TTC549 (cell line): ENCODE data around the gene BHMT2.

ENCODE experiments used
- FAIRE-seq: peaks from 2 replicates; lab custom pipeline; 2012; peaks lifted over from hg19 to GRCh38; lab: Jason Lieb, UNC

BHMT2 gene, protein sequence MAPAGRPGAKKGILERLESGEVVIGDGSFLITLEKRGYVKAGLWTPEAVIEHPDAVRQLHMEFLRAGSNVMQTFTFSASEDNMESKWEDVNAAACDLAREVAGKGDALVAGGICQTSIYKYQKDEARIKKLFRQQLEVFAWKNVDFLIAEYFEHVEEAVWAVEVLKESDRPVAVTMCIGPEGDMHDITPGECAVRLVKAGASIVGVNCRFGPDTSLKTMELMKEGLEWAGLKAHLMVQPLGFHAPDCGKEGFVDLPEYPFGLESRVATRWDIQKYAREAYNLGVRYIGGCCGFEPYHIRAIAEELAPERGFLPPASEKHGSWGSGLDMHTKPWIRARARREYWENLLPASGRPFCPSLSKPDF

DNA sequence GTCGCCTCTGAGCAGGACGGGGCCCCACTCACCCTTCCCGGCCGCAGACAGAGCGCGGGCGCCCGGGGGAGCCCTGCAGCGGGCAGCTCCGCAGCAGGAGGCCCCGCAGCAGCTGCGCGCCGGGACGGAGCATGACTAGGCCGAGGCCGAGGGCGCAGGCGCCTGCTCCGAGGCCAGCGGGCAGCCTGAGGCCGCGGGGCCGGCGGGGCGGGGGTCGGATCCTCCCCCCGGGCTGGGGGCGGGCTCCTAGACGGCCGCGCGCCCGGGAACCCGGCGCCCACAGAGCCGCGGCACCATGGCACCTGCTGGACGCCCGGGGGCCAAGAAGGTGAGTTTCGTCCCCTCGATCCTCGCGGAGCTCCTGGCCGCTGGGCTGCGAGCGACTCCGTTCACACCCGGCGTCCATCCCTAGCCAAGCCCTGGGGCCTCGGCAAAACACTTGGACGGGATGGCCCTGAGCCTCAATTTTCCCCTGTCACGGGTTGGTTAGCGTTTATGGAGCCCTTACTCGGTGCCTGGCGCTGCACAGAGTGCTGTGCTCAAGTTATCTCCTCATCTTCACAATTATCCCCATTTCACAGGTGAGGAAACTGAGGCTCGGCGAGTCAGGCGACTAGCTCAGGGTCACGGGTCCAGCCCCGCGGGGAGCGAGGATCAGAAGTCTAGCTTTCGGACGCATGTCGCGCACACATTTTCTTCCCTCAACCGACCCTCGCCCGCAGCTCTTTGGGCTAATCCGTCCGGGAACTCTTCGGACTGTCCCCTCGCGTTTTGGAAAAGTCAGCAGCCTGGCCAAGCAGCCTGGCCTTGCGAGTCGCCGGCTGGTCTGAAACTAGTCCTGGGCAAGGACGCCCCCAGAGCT, at the start of gene BHMT2, which contains the start of gene DMGDH:
Gene BHMT2, plus strand, starts transcription at position 280 of the 862 bp plus-strand sequence. Its CDS starts 16 bp downstream, at position 296.
Gene DMGDH, minus strand, starts transcription at position 187 of the 862 bp plus-strand sequence. Its CDS starts 54 bp downstream, at position 133.
- FAIRE-seq, result no peak

DNA sequence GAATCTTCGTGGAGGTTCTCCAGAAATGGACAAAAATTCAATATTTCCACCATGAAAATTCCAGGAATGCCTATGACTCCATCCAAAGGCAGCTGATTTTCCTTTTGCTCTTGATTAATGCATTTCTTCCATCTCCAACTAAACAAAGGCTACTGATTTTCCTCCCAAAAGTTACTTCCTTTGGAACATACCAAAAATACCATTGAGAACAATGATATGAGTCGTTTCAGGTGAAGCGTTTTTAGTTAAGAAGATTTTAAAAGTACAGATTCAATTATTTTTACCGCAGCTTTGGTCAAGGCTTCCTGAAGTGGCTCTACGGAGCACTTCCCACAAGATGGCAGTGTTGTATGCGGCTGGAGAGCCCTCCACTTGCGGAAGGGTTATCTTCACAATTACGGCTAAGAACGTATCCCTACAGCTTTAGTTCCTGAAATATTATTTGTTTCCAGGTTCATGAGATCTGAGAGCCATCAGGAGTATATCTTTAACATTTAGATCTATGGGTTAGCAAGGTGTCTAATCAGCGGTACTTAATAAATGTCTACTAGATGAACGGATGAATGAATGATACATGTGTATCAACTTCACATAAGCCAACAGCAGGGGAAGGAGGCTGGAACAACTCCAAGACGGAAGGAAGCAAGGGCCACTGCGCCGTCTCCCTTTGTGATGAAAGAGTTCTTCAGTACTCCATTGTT, 48.6 kb upstream of the BHMT2 start:
- peak; percentile 75 for FAIRE-seq

DNA sequence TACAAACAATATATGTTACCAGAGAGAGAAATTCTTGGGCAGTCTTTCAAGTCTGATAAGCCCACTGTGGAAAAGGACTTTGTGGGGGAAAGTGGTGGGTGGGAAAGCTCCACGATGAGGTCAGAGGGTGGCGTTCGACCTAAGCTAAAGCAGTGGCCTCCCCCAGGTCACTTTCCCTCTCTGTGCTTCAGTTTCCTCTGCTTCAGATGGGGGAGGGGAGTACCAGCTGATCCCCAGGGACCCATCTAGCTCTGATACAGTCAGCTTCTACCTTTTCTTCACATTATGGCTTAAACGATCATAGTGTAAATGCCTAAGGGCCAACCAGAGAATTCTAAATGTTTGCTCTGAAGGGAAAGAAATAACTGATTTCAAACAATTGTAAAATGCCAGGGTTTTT, 47.8 kb upstream of the BHMT2 start:
- FAIRE-seq, result no peak

DNA sequence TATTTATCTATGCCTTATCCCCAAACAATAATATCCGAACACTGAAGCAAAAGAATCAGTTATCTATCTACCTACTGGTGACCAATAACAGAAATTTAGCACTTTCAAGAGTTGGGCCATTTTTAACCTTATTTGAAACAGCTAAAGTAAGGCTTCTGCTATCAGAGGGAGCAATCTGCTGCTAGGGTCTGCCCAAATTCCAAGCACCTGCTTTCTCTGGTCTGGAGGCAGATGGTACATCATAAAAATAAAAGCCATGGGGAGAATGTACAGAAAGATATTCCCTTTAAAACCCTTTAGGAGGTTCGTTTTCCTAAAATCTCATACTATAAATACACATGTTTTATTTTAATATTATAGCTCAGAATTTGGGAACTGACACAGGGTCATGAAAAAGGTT, 46.8 kb upstream of the BHMT2 start:
- FAIRE-seq, result no peak

DNA sequence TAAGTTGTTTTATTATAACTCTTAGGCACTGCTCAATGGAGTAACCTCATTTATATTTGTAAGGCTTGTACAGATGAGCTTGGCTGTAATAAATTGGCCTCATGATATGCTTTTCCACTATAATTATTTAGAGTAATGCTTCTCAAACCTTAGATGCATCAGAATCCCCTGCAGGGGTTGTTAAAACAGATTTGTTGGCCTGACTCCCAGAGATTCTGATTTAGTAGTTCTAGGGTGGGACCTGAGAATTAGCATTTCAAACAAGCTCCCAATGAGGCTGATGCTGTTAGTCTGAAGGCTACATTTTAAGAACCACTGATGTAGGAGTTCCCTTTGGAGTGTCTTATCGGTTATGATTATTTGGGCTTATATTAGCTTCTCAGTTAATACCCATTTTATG, 46.2 kb upstream of the BHMT2 start:
- no peak for FAIRE-seq

DNA sequence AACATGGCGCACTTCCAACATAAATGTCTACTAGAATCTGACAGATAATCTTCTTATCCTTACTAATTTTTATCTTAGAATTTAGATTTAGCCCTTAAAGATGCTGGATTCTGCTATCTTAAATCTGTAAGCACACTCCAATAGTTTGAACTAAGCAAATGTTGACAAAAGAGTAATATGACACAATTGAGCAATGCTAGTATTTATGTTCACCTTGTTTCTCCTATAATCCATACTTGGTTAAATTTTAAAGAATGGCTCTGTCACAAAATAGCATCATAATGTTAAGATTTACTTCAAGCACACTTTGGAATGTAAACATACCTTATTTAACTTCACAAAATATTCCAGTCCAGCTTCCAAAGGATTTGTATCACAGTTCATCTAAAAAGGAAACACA, 45.6 kb upstream of the BHMT2 start:
- FAIRE-seq, result no peak

DNA sequence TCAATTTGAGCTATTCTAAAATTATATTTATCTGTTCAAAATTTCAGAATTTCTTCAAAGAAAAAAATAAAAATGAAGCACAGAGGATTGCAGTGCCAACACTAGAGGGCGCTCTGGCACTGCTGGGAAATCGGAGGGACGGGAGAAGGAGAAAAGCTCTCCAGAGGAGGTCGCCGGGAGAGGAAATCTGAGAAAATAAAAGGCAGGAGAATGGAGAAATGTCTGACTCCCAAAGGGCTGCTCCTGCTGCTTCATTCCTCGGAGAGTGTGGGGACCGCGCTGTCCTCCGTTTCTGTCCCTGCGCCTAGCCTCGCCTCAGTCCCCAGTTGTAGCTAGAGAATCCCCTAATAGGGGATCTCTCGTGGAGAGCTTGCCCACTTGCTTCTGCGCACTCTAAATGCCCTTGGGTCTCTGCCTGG, 44.5 kb upstream of the BHMT2 start:
- peak; percentile 43 for FAIRE-seq

DNA sequence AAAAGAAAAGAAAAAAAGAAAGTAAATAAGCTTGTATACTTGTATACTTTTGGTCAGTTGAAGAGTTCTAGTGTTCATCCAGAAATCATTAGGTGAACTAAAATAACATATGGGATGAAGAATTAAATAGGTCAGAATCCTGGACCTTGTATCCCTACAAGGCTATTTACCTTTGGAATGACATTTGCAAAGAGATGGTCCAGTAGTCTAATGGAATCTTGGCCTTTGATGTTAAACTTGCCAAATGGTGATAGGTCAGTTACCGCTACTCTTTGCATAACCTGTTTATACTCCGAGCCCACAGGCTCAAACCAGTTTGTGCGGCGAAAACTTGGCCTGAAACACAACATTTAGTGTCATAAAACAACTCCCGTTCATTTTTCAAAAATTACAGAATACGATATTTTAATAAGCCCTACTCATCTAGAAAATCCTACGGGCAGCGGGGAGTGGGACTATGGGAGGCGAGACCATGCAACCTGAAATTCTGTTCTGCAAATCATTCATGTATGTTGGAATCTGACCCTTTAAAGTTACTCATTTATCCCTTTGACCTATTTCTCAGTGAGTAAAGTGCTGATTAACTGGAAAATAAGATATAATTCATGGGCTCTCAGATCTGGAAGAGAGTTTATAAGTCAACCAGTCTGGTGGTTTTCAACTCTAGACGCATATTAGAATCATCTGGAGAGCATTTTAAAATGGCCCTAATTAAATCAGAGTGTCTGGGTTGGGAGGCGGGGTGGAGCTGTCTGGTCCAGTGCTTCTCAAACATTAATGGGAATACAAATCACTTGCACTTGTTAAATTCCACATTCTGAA, 38.7 kb upstream of the BHMT2 start:
- no peak for FAIRE-seq

DNA sequence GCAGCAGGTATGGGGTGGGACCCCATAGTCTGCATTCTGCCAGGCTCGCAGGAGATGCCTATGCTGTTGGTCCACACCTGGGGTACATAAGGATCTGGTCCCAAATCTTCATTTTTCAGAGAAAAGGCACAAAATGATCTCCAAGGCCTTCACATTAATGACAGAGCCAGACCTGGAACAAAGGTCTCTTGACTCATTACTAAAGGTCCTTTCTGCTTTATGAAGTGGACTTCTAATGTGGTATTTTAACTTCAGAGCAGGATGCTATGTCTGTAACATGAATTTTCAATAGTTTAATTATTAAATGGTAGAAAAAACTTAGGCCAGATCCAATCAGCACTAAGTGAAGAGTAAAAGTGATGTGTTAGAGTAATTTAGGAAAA, 38.1 kb upstream of the BHMT2 start:
- no peak for FAIRE-seq

DNA sequence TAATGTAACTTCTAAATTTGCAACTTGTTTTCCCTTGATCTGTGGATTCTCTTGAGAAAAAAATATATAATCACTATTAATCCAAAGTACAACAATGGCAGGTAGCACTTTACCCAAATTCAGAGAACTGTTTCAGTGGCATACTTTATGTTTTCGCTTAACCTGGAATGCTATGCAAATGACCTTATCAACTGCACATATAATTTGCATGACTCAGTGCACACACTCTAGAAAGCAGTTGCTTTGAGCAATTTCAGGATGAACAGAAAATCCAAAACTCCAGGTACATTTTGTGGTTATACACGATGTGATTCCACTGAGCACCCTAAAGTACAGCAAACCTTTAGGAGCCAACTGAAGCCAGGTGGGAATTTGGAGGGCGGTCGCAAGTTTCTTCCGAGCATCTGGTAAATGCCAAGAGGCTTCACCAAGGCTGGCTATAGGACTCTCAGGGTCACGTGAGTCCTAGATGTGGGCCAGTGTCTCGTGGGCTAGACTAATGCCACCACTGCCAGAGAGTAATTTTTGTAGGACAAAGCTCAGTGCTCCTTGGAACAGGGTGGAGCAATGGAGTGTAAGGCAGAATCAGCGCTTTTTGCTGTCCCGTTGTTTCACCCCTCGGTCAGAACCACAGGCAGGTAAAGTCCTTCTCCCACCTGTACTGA, 37.4 kb upstream of the BHMT2 start:
- FAIRE-seq, result no peak

DNA sequence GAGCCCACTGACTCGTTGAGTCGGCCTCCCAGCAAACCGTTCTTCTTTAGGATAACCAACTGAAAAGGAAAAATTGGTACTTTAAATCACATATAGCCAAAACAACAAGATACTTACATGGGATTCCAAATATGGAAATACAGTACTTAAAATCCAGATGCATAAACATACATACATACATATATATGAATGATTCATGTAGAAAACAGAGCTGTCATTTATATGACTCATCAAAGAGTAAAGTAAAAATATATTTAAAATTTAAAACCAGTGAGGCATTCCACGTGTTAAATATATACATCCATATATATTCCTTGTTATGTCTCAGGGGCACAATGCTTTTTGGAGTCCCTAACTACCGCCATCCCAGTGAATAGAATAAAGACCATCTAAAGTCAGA, 36.8 kb upstream of the BHMT2 start:
- FAIRE-seq, result no peak

DNA sequence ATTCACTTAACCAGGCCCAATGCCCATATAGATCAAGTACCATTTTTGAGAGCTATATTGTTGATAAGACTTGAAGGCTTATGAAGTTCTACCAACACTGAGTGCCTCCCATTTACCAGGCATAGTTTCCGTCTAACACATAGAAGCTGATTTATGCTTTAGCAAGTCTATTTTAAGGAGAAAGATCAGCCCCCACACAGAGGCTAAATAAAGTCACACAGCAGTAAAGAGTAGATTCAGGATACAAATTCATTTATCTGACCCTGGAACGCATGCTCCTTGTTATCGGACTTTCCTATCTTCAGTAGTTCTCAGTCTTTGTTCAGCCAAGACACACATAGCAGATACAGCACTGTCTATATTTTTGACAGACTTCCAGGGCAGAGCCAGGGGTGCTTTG, 34.3 kb upstream of the BHMT2 start:
- no peak for FAIRE-seq

DNA sequence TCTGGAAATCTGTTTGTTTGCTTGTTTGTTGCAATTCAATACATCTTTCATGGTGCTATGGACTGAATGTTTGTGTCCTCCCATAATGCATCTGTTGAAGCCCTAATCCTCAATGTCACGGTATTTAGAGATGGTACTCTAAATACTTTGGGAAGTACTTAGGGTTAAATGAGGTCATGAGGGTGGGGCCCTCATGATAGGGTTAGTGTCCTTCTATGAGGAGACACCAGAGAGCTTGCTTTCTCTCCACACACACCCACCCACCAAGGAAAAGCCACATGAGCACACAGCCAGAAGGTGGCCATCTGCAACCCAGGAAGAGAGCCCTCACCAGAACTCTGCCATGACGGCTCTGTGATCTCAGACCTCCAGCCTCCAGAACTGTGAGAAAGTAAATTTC, 32.8 kb upstream of the BHMT2 start:
- FAIRE-seq, result no peak

DNA sequence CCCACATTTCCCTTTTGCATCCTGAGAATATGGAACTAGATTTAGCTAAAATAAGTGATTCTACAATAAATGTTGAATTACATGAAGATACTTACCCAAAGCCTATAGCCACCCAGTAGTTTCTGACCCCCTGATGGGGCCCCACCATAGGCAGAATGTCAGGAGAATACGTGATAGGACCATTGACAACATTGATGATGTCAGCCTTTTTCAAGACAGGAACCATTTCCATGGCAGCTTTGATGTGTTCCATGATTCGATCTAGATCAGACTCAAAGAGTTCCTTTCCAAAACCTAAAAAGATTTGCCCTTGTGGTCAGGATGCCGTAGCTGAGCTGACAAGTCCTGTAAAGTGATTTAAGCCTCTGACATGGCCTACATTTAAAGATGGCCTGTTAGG, 27.4 kb upstream of the BHMT2 start:
- FAIRE-seq, result no peak

DNA sequence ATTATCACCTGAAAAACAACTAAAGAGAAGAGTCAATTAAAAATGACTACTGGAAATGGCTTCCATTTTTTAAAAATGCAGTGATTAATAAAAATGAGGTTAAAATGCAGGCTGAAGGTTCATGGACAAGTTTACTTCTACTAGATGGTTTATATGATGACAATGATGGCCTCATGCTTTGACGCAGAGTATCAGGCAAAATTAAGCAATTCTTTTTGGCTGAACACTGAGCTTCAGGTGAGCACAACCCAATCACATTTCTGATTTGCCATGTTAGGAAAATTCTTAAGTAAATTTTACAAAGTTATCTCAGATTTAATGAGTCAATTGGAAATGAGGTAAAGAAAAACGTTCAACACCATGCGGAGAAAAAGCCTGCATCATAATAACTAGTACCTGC, 22.4 kb upstream of the BHMT2 start:
- FAIRE-seq, result no peak

DNA sequence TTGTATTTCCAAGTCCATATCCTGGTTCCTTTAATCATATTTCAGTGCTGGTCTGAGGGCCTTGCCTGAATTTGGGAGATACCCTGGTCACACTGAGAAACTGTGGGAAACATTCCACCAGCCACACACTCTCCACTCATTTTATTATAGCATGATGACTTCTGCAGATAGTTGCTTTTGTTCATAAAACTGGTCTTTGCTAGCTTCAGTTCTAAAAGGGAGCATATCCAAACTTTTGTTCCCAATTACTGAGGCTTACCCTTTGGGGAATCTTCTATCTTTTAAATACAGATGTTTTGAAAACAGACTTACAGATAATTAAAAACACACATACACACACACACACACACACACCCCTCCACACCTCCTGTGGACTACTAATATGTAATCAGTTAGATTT, 21.1 kb upstream of the BHMT2 start:
- FAIRE-seq, result no peak

DNA sequence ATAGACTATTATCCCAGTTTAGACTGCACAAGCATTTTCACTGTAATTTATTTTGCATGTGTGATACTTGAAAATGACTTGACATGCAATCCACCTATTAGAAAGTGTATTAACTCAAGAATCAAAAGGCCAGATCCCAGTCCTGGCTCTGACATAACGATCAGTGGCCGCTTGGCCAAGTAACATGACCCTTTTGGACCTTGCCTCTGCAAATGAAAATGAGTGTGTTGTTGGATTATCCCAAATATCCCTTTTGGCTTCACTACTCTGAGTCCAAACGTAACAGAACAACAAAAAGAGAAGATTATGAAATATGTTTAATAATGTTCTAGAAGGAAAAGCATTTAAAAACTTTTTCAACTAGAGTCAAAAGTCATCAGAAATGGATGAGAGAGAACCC, 19.1 kb upstream of the BHMT2 start:
- no peak for FAIRE-seq

DNA sequence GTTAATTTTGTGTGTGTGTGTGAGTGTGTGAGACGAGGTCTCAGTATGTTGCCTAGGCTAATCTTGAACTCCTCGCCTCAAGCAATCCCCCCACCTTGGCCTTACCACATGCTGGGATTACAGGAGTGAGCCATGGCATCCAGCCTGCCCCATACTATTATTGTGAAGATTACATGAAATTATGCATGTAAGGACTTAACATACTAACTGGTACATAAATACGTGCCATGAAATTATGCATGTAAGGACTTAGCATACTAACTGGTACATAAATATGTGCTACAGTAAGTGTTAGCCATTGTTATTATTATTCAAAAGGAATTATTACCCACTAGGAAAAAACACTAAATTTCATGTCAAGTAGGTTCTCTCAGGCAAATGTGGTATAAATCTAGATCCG, 16.2 kb upstream of the BHMT2 start:
- no peak for FAIRE-seq

DNA sequence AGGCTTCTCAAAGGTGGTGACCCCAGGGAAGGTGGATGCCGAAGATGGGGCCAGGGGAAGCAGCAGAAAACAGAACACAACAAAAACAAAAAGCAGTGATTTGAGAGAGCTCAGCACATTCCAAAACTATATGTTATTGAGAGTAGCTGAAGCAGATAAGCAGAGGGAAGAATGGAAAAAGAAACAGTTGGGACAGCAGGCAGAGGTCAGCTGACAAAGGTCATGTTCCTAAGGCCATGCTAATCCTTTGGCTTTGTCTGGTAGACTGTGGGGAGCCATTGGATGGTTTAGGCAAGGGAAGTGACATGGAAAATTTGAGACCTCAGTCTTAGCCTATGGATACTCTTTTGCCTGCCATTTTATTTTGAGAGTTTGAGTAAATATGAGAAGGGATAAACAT, 14.6 kb upstream of the BHMT2 start:
- no peak for FAIRE-seq

DNA sequence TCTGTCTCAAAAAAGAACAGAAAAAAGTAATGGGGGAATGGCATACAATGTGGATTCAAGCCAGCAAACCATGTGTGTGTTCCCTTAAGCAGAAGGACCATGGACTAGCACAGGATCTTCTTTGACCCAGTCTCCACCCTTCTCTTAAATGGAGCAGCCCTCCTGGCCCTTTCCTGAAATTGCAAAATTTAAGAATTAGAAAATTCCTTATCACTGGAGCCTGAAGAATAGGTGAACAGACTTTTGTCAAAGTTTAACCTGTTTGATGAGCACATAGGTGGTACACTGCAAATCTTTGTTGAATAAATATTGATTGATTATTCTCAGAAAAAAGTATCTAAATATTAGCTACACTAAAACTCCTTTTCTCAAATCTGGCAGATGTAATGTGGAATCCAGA, 12.7 kb upstream of the BHMT2 start:
- FAIRE-seq, result no peak

DNA sequence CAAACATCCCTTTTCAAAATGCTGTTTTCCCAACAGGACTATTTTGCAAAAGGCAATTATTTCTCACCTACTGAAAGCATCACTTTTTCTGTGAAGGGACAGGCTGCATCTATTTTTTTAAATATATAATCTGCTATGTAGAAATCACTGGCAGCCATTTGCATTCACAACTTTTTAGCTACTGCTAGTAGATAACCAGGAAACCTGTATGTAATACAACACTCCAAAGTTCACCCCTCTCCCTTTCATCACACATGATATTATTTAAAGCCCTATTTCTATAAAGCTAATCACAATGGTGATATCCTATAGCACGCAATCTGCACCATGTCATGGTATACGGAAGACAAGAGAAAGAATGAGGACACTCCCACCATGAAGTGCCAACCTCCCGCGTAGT, 9.9 kb upstream of the BHMT2 start:
- no peak for FAIRE-seq

DNA sequence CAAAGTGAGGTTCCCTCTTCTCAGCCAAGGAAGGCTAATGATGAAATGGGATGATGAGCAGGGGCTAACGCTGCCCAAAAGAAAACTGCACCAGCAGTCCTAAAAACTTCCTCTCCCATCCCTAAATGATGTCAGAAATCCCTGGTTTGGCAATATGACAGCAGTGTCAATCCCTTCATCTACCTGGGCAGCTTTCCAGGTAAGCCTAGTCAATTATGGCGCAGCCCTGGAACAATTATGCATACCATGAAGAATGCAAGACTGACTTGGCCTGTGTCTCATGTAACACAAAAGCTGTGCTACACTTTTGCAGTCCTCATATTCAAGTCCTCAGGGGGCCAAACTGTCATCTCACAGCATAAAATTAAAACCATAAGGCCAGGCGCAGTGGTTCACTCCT, 7.1 kb upstream of the BHMT2 start:
- FAIRE-seq, result no peak
